Measurements from ENCODE around the gene ROBO2. TPM values are rescaled to one million over a fixed set of nuclear protein-coding genes. Genes with fewer than 3 reads are reported as not detected.

ROBO2 gene
- total and polyA plus RNA-seq, 2 experiments from 2014 or later: 1.5 to 7.8 TPM

GRCh38 chr3:77491961-77492360 lies 452.1 kb downstream of the ROBO2 start:
- peaks cover 10% of the 10 kb centered on the region for H3K9me2 ChIP-seq (ENCODE audit: insufficient read depth)
- ATAC-seq (no peak), DNase-seq (ENCODE audit: low spot score) (no peak)
- H3K36me3 ChIP-seq (ENCODE audit: insufficient read depth): no peaks in the 10 kb centered on the region
- H3K27me3 Mint-ChIP-seq (ENCODE audit: insufficient read depth, low read depth, poor library complexity): no peaks in the 10 kb centered on the region
- no peak overlapping the region for H3K27ac Mint-ChIP-seq
- H3K36me3 Mint-ChIP-seq (ENCODE audit: low read depth): peaks cover 13% of the 10 kb centered on the region; the same call in 2 of the 3 replicates
- H3K4me3 ChIP-seq: no peak overlapping the region
- H3K27ac ChIP-seq (ENCODE audit: low read depth): no peak overlapping the region
- TF ChIP-seq POLR2AphosphoS5 (IDR thresholded peaks at IDR 0.05; ENCODE audit: low read depth): no peak
- no peak for TF ChIP-seq ZNF331 (CRISPR knock-in tag; IDR thresholded peaks at IDR 0.05; ENCODE audit: low read depth)
- TF ChIP-seq EZH2 (IDR thresholded peaks at IDR 0.05; ENCODE audit: low read depth, unreplicated experiment): no peak
- TF ChIP-seq ETS1 (IDR thresholded peaks at IDR 0.05): no peak
- no peak for TF ChIP-seq CTCF (conservative IDR thresholded peaks at IDR 0.05; ENCODE audit: low read depth in 2 of 2)
- TF ChIP-seq CREB1 (CRISPR knock-in tag; IDR thresholded peaks at IDR 0.05; ENCODE audit: low read depth): no peak
- no peak for TF ChIP-seq JUNB (IDR thresholded peaks at IDR 0.05; ENCODE audit: unreplicated experiment)
- no peak for TF ChIP-seq REST (IDR thresholded peaks at IDR 0.05; ENCODE audit: unreplicated experiment)
- no peak for TF ChIP-seq EZH2phosphoT487 (IDR thresholded peaks at IDR 0.05; ENCODE audit: unreplicated experiment)
- TF ChIP-seq NANOG (IDR thresholded peaks at IDR 0.05; ENCODE audit: borderline replicate concordance): no peak
- no peak for TF ChIP-seq STAT1 (IDR thresholded peaks at IDR 0.05; ENCODE audit: unreplicated experiment)
- TF ChIP-seq ZNF462 (CRISPR knock-in tag; IDR thresholded peaks at IDR 0.05): no peak
- TF ChIP-seq ZNF114 (CRISPR knock-in tag; IDR thresholded peaks at IDR 0.05): no peak
- H3K79me2 ChIP-seq (replicated peaks; ENCODE audit: insufficient read depth): no peaks in the 10 kb centered on the region
- no peaks in the 10 kb centered on the region for H3K27me3 ChIP-seq (ENCODE audit: insufficient read depth)
- H3K4me1 Mint-ChIP-seq: peaks cover 15% of the 10 kb centered on the region; the same call in 2 of the 3 replicates
- H3F3A ChIP-seq (replicated peaks; ENCODE audit: low read depth): no peaks in the 10 kb centered on the region
- no peaks in the 10 kb centered on the region; the same call in 2 of the 3 replicates for H3K9me3 Mint-ChIP-seq
- H3K4me1 ChIP-seq (ENCODE audit: insufficient read depth): peaks cover 5% of the 10 kb centered on the region; the same call in 1 of the 2 replicates
- H4K20me1 ChIP-seq (replicated peaks; ENCODE audit: insufficient read depth): no peaks in the 10 kb centered on the region
- no peak overlapping the region for H3K4me2 ChIP-seq
- H2AFZ ChIP-seq: no peak overlapping the region
- no peak overlapping the region for H3K4me3 Mint-ChIP-seq
